GM18867 (cell line): ENCODE data around the gene ZNF462.
"Not testable (repeated sequence)": the region's sequence is repeated elsewhere in the genome, so short reads cannot be mapped to it uniquely, and the experiment has no call there.

Source experiments
- ATAC-seq: cut with Tn5 transposase; IDR thresholded peaks from one replicate; pipeline ENCODE4 v1.9.1; 2021; ENCODE audit warnings: mild to moderate bottlenecking, moderate library complexity; ENCODE audit not compliant: unreplicated experiment

ZNF462 gene

GRCh38 chr9:106960258-106960657 is 97.3 kb downstream of the ZNF462 start:
- no peak for ATAC-seq

GRCh38 chr9:106961623-106962022 is 98.7 kb downstream of the ZNF462 start:
- ATAC-seq, result no peak

- ATAC-seq, result no peak
Measured at GRCh38 chr9:106962122-106962521, 99.2 kb downstream of the ZNF462 start.

- ATAC-seq, result no peak
Measured at GRCh38 chr9:106962615-106963363, 99.8 kb downstream of the ZNF462 start.

GRCh38 chr9:106963684-106964083 is 100.7 kb downstream of the ZNF462 start:
- ATAC-seq, result no peak

GRCh38 chr9:106964329-106964728 is 101.4 kb downstream of the ZNF462 start:
- peak; percentile 93 for ATAC-seq

GRCh38 chr9:106964822-106965525 is 102.0 kb downstream of the ZNF462 start:
- no peak for ATAC-seq

- ATAC-seq, result no peak
Measured at GRCh38 chr9:106966481-106966880, 103.5 kb downstream of the ZNF462 start.

GRCh38 chr9:106969696-106970095 is 106.7 kb downstream of the ZNF462 start:
- ATAC-seq, result no peak

- ATAC-seq, result no peak
Measured at GRCh38 chr9:106970219-106970975, 107.4 kb downstream of the ZNF462 start.

GRCh38 chr9:106970976-106971457 is 108.1 kb downstream of the ZNF462 start:
- no peak for ATAC-seq

GRCh38 chr9:106972082-106972481 is 109.1 kb downstream of the ZNF462 start:
- ATAC-seq, result no peak

GRCh38 chr9:106974341-106974740 is 111.4 kb downstream of the ZNF462 start:
- ATAC-seq, result no peak

- ATAC-seq, result peak; percentile 30
Measured at GRCh38 chr9:106976772-106977171, 113.8 kb downstream of the ZNF462 start.

- ATAC-seq, result peak; percentile 53
Measured at GRCh38 chr9:106980551-106981101, 117.7 kb downstream of the ZNF462 start.

- peak; percentile 69 for ATAC-seq
Measured at GRCh38 chr9:106981396-106982287, 118.7 kb downstream of the ZNF462 start.

- ATAC-seq, result no peak
Measured at GRCh38 chr9:106982636-106983035, 119.7 kb downstream of the ZNF462 start.

- no peak for ATAC-seq
Measured at GRCh38 chr9:106983346-106983745, 120.4 kb downstream of the ZNF462 start.

- ATAC-seq, result not testable (repeated sequence)
Measured at GRCh38 chr9:106989904-106990303, 126.9 kb downstream of the ZNF462 start.

GRCh38 chr9:106992186-106992585 is 129.2 kb downstream of the ZNF462 start:
- ATAC-seq, result no peak
